Astrocyte (in vitro differentiated cells and primary cell): ENCODE results near the gene RBM25. TPM values are rescaled to one million over a fixed set of nuclear protein-coding genes. Genes with fewer than 3 reads are reported as not detected.
A peak's percentile ranks its signal among the peaks of the same experiment; 100 is the strongest.

Source experiments
- DNase-seq: peaks from one replicate; pipeline ENCODE4 v3.0.0-alpha.2; 2010; ENCODE audit warnings: low read depth
- FAIRE-seq: peaks from 2 replicates; lab custom pipeline; 2011; peaks lifted over from hg19 to GRCh38; lab: Jason Lieb, UNC
- H2AFZ ChIP-seq: 2 replicates; pipeline ENCODE4 v1.6.0; 2012; ENCODE audit warnings: low read depth, low read length, inconsistent platforms
- H3K27ac ChIP-seq: 2 replicates; pipeline ENCODE4 v1.5.1; 2011; ENCODE audit warnings: low read depth, low read length, inconsistent platforms
- H3K27me3 ChIP-seq: 2 replicates; pipeline ENCODE4 v1.6.0; 2011; ENCODE audit warnings: low read length, inconsistent platforms; ENCODE audit not compliant: insufficient read depth
- H3K36me3 ChIP-seq: 2 replicates; pipeline ENCODE4 v1.5.1; 2011; ENCODE audit warnings: low read length, inconsistent platforms; ENCODE audit not compliant: insufficient read depth
- H3K4me1 ChIP-seq: 2 replicates; pipeline ENCODE4 v1.5.1; 2011; ENCODE audit warnings: low read length, inconsistent platforms; ENCODE audit not compliant: insufficient read depth
- H3K4me2 ChIP-seq: 2 replicates; pipeline ENCODE4 v1.6.0; 2012; ENCODE audit warnings: low read length, inconsistent platforms
- H3K4me3 ChIP-seq: 2 replicates; pipeline ENCODE4 v1.5.1; 2011; ENCODE audit warnings: low read depth, mild to moderate bottlenecking, low read length, inconsistent platforms; ENCODE audit not compliant: insufficient read depth
- H3K79me2 ChIP-seq: 2 replicates; pipeline ENCODE4 v1.6.0; 2012; ENCODE audit warnings: mild to moderate bottlenecking, low read length, inconsistent platforms; ENCODE audit not compliant: insufficient read depth
- H3K9ac ChIP-seq: 2 replicates; pipeline ENCODE4 v1.6.0; 2012; ENCODE audit warnings: mild to moderate bottlenecking, low read length, inconsistent platforms
- H3K9me3 ChIP-seq: 2 replicates; pipeline ENCODE4 v1.5.1; 2012; ENCODE audit warnings: low read depth, mild to moderate bottlenecking, low read length, inconsistent platforms; ENCODE audit not compliant: insufficient read depth
- H4K20me1 ChIP-seq: 2 replicates; pipeline ENCODE4 v1.6.0; 2012; ENCODE audit warnings: low read length, inconsistent platforms; ENCODE audit not compliant: insufficient read depth
- H3K27ac Mint-ChIP-seq: one replicate; pipeline ENCODE4 v1.8.0; 2021; ENCODE audit warnings: mild to moderate bottlenecking, mixed read lengths; ENCODE audit not compliant: unreplicated experiment
- H3K27me3 Mint-ChIP-seq: one replicate; pipeline ENCODE4 v1.8.0; 2021; ENCODE audit warnings: low read depth, mixed read lengths; ENCODE audit not compliant: unreplicated experiment
- H3K36me3 Mint-ChIP-seq: one replicate; pipeline ENCODE4 v1.8.0; 2021; ENCODE audit warnings: low read depth, mixed read lengths; ENCODE audit not compliant: unreplicated experiment
- H3K4me1 Mint-ChIP-seq: one replicate; pipeline ENCODE4 v1.8.0; 2021; ENCODE audit warnings: low read depth, mixed read lengths; ENCODE audit not compliant: unreplicated experiment
- H3K4me3 Mint-ChIP-seq: one replicate; pipeline ENCODE4 v1.8.0; 2021; ENCODE audit warnings: mild to moderate bottlenecking, moderate library complexity, mixed read lengths; ENCODE audit not compliant: unreplicated experiment
- H3K9me3 Mint-ChIP-seq: one replicate; pipeline ENCODE4 v1.8.0; 2021; ENCODE audit warnings: mild to moderate bottlenecking, mixed read lengths; ENCODE audit not compliant: unreplicated experiment
- EZH2 ChIP-seq: IDR thresholded peaks from 2 replicates; pipeline ENCODE4 v1.6.1; 2012; ENCODE audit warnings: mild to moderate bottlenecking, low read length, inconsistent platforms; ENCODE audit not compliant: insufficient read depth
- total RNA-seq: library from RNA; stranded (reverse); gene quantifications from 2 replicates; pipeline ENCODE4 v1.2.1, GENCODE V29; 2021
- TF ChIP-seq, protein P1 (sequence below): IDR thresholded peaks from 2 replicates; pipeline ENCODE4 v1.5.1; 2011; ENCODE audit warnings: low read depth, mild to moderate bottlenecking, inconsistent platforms, low read length, moderate library complexity; ENCODE audit not compliant: insufficient read depth

Gene RBM25
- total RNA-seq, 1 donor from 2014 or later, result 101 TPM

DNA sequence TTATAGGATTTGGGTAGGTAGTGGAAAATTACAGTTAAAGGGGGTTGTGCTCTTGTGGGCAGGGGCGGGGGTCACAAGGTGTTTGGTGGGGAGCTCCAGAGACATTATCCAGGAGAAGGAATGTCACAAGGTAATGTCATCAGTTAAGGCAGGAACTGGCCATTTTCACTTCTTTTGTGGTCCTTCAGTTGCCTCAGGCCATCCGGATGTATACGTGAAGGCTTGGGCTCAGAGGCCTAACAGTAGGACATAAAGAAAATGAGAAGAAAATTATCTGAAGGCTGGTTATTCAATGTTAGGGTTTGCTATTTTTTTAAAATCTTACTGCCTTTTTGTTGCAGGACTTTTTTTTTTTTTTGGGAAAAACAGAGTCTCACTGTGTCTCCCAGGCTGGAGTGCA, 75.5 kb downstream of the RBM25 start:
- H3K27me3 ChIP-seq, result no peaks in the 10 kb centered on the region
- TF ChIP-seq, protein P1, sequence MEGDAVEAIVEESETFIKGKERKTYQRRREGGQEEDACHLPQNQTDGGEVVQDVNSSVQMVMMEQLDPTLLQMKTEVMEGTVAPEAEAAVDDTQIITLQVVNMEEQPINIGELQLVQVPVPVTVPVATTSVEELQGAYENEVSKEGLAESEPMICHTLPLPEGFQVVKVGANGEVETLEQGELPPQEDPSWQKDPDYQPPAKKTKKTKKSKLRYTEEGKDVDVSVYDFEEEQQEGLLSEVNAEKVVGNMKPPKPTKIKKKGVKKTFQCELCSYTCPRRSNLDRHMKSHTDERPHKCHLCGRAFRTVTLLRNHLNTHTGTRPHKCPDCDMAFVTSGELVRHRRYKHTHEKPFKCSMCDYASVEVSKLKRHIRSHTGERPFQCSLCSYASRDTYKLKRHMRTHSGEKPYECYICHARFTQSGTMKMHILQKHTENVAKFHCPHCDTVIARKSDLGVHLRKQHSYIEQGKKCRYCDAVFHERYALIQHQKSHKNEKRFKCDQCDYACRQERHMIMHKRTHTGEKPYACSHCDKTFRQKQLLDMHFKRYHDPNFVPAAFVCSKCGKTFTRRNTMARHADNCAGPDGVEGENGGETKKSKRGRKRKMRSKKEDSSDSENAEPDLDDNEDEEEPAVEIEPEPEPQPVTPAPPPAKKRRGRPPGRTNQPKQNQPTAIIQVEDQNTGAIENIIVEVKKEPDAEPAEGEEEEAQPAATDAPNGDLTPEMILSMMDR, result no peak
- no peak for TF ChIP-seq EZH2
- H4K20me1 ChIP-seq, result peaks cover 10% of the 10 kb centered on the region
- Mint-ChIP-seq H3K9me3 (no peaks in the 10 kb centered on the region), H3K27ac (no peak overlapping the region), H3K36me3 (no peaks in the 10 kb centered on the region), H3K27me3 (no peaks in the 10 kb centered on the region), H3K4me1 (peaks cover 5% of the 10 kb centered on the region), H3K4me3 (no peak overlapping the region)
- DNase-seq (no peak), FAIRE-seq (no peak)
- peaks cover 19% of the 10 kb centered on the region for H3K79me2 ChIP-seq
- H3K4me1 ChIP-seq, result peaks cover 12% of the 10 kb centered on the region
- H3K9me3 ChIP-seq, result no peaks in the 10 kb centered on the region
- no peaks in the 10 kb centered on the region for H3K36me3 ChIP-seq
- H3K27ac ChIP-seq, result no peak overlapping the region
- no peak overlapping the region for H3K4me2 ChIP-seq
- H2AFZ ChIP-seq, result no peak overlapping the region
- H3K4me3 ChIP-seq, result no peak overlapping the region
- no peak overlapping the region for H3K9ac ChIP-seq

DNA sequence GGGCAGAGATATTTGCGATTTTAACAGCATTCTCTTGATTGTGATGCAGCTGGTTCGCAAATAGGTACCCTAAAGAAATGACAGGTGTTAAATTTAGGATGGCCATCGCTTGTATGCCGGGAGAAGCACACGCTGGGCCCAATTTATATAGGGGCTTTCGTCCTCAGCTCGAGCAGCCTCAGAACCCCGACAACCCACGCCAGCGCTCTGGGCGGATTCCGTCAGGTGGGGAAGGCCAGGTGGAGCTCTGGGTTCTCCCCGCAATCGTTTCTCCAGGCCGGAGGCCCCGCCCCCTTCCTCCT, 77.7 kb downstream of the RBM25 start:
- Mint-ChIP-seq H3K4me3 (peak overlapping the region; percentile 93), H3K4me1 (peaks cover 9% of the 10 kb centered on the region), H3K36me3 (no peaks in the 10 kb centered on the region), H3K9me3 (no peaks in the 10 kb centered on the region), H3K27me3 (no peaks in the 10 kb centered on the region), H3K27ac (no peak overlapping the region)
- Histone ChIP-seq H3K4me2 (peak overlapping the region; percentile 98), H2AFZ (peak overlapping the region; percentile 49), H3K4me3 (peak overlapping the region; percentile 95), H3K27me3 (no peaks in the 10 kb centered on the region), H4K20me1 (peaks cover 17% of the 10 kb centered on the region), H3K36me3 (no peaks in the 10 kb centered on the region), H3K9ac (peak overlapping the region; percentile 94), H3K79me2 (peaks cover 39% of the 10 kb centered on the region), H3K27ac (no peak overlapping the region), H3K4me1 (peaks cover 12% of the 10 kb centered on the region), H3K9me3 (no peaks in the 10 kb centered on the region)
- TF ChIP-seq EZH2, result no peak
- TF ChIP-seq, protein P1, result no peak
- FAIRE-seq, result no peak
- no peak for DNase-seq

DNA sequence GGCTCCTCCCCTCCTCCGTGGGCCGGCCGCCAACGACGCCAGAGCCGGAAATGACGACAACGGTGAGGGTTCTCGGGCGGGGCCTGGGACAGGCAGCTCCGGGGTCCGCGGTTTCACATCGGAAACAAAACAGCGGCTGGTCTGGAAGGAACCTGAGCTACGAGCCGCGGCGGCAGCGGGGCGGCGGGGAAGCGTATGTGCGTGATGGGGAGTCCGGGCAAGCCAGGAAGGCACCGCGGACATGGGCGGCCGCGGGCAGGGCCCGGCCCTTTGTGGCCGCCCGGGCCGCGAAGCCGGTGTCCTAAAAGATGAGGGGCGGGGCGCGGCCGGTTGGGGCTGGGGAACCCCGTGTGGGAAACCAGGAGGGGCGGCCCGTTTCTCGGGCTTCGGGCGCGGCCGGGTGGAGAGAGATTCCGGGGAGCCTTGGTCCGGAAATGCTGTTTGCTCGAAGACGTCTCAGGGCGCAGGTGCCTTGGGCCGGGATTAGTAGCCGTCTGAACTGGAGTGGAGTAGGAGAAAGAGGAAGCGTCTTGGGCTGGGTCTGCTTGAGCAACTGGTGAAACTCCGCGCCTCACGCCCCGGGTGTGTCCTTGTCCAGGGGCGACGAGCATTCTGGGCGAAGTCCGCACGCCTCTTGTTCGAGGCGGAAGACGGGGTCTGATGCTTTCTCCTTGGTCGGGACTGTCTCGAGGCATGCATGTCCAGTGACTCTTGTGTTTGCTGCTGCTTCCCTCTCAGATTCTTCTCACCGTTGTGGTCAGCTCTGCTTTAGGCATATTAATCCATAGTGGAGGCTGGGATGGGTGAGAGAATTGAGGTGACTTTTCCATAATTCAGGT, 78.3 kb downstream of the RBM25 start, which contains the start of gene PSEN1:
TSS of gene PSEN1 (plus strand) at position 121 of the 839 bp plus-strand sequence. CDS start 11,513 bp downstream, outside the sequence.
- DNase-seq (peak; percentile 74), FAIRE-seq (no peak)
- peaks cover 44% of the 10 kb centered on the region for H3K79me2 ChIP-seq
- H3K27ac ChIP-seq, result peak within 1 kb of the TSS; percentile 90
- peak within 1 kb of the TSS; percentile 95 for H3K4me3 ChIP-seq
- H3K27me3 Mint-ChIP-seq, result no peaks in the 10 kb centered on the region
- H3K4me3 Mint-ChIP-seq, result peak within 1 kb of the TSS; percentile 93
- H3K9me3 Mint-ChIP-seq, result no peaks in the 10 kb centered on the region
- H3K36me3 ChIP-seq, result no peaks in the 10 kb centered on the region
- peak within 1 kb of the TSS; percentile 83 for H2AFZ ChIP-seq
- peak within 1 kb of the TSS; percentile 94 for H3K9ac ChIP-seq
- H3K36me3 Mint-ChIP-seq, result no peaks in the 10 kb centered on the region
- H4K20me1 ChIP-seq, result peaks cover 19% of the 10 kb centered on the region
- H3K4me1 Mint-ChIP-seq, result peaks cover 11% of the 10 kb centered on the region
- TF ChIP-seq, protein P1, result no peak
- no peak for TF ChIP-seq EZH2
- peak within 1 kb of the TSS; percentile 95 for H3K27ac Mint-ChIP-seq
- H3K4me1 ChIP-seq, result peaks cover 12% of the 10 kb centered on the region
- H3K9me3 ChIP-seq, result no peaks in the 10 kb centered on the region
- no peaks in the 10 kb centered on the region for H3K27me3 ChIP-seq
- peak within 1 kb of the TSS; percentile 98 for H3K4me2 ChIP-seq
